ENCODE results near the gene ETS1.

Gene ETS1

GRCh38 chr11:128467610-128468041, 119.7 kb downstream of the ETS1 start:
- peak; percentile 88 for DNase-seq (ENCODE audit: low spot score)
- Histone ChIP-seq H3K27ac (peak overlapping the region; percentile 87 to 91), H3K4me3 (peak overlapping the region; percentile 1)
- TF ChIP-seq, protein P1, sequence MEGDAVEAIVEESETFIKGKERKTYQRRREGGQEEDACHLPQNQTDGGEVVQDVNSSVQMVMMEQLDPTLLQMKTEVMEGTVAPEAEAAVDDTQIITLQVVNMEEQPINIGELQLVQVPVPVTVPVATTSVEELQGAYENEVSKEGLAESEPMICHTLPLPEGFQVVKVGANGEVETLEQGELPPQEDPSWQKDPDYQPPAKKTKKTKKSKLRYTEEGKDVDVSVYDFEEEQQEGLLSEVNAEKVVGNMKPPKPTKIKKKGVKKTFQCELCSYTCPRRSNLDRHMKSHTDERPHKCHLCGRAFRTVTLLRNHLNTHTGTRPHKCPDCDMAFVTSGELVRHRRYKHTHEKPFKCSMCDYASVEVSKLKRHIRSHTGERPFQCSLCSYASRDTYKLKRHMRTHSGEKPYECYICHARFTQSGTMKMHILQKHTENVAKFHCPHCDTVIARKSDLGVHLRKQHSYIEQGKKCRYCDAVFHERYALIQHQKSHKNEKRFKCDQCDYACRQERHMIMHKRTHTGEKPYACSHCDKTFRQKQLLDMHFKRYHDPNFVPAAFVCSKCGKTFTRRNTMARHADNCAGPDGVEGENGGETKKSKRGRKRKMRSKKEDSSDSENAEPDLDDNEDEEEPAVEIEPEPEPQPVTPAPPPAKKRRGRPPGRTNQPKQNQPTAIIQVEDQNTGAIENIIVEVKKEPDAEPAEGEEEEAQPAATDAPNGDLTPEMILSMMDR (IDR thresholded peaks at IDR 0.05), result no peak

DNA sequence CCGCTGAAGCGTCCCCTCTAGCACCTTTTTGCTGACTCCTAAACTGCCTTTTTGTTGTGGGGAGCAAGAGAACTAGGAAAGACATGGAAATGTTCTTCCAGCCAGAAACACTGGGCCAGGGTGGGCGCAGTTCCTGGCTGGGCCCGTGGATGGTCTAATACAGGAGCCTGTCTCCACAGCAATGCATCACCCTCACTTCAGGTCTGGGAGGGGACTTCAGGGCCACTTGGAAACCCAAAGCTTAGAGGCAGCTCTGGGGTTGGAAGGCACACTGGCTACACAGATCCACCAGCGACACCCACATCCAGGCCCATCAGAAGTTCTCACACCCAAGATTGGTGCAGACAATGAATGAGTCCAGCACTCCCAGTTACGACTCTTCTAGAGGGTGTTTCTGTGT, 120.3 kb downstream of the ETS1 start:
- H3K4me3 ChIP-seq, result no peak overlapping the region
- H3K27ac ChIP-seq, result peak overlapping the region; percentile 87 to 91
- no peak for DNase-seq (ENCODE audit: low spot score)
- TF ChIP-seq, protein P1 (IDR thresholded peaks at IDR 0.05), result no peak

DNA sequence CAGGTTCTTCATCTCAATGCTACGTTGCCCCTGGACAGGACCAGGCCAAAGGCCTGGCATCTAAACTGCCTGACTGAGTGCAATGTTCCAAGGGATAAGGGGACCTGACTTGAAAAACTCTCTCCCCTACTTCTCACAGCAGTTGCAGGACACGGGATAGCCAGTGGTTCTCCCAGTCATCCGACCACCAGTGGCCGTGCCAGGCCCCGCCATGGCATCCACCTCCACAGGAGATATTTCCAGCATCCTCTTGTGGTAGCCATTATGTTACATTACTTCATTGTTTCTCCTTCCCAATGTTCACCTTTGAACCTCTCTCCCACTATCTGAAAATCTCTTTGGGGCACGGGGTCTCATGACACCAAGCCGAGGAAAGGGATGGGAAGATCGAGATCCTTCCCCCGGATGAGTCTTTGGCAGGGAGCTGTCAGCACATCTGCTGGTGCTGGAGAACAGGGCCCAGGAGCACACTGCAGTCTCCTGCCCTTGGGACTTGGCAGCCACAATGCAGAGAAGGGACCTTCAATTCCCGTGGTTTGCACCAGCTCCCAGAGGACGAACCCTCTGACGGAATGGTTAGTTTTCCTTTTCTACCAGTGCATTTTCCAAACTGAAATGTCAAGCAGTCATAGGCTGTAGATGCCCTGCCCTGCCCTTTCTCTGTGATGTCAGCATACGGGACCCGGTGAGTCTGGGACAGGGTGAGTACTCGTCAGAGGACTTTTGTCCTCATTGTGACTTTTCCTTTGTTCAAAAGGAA, 121.2 kb downstream of the ETS1 start:
- DNase-seq (ENCODE audit: low spot score), result peak; percentile 85
- Histone ChIP-seq H3K4me3 (no peak overlapping the region), H3K27ac (peak overlapping the region; percentile 87 to 91)
- TF ChIP-seq, protein P1 (IDR thresholded peaks at IDR 0.05), result no peak

GRCh38 chr11:128465531-128465930, 121.8 kb downstream of the ETS1 start:
- peak overlapping the region; percentile 87 to 91 for H3K27ac ChIP-seq
- TF ChIP-seq, protein P1 (IDR thresholded peaks at IDR 0.05), result no peak
- no peak overlapping the region for H3K4me3 ChIP-seq
- no peak for DNase-seq (ENCODE audit: low spot score)

DNA sequence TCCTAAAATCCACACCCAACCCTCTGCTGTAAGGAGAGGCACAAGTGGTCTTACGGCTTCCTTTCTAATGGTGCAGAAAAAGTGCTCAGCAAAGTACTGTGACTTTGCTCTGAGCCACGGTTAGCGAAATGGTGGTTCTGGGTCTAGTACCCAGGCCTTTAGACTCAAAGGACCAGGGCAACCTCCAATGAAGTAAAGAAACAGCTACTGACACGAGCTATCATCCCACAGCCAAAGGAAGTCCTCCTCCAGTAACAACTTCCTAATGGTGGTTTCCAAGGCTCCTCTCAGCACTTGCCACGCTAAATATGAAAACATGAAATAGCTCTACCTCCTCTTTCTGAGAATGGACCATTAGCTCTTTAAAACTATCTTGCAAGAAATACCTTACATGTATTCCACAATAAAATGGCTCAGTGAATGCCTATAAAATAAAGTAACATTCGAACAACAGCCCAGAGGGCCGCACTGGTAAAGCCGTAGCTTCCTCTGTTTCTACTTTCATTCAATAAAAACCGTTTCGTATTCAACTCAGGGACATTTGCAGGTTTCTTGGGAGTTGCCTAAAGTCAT, 122.4 kb downstream of the ETS1 start:
- no peak overlapping the region for H3K4me3 ChIP-seq
- H3K27ac ChIP-seq, result peak overlapping the region; percentile 87 to 91
- TF ChIP-seq, protein P1 (IDR thresholded peaks at IDR 0.05), result no peak
- no peak for DNase-seq (ENCODE audit: low spot score)

DNA sequence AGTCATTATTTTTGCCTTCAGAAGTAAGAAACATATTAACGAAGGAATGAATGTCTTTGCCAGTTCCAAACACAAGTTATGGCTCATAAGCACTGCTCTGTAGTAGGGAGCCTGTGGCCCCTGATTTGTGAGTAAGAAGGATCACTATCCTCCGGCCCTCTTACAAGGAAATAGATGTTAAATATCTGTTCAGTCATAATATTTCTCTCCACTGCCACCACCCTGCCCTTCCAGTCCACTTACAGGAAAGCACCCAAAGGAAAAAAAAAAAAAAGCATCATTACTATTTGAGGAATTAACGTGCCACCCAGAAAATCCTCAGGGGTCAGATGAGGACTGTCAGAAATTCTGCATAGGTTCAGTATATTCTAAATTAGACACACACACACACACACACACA, 123.4 kb downstream of the ETS1 start:
- no peak for DNase-seq (ENCODE audit: low spot score)
- TF ChIP-seq, protein P1 (IDR thresholded peaks at IDR 0.05), result no peak
- no peak overlapping the region for H3K4me3 ChIP-seq
- H3K27ac ChIP-seq, result peak overlapping the region; percentile 65 to 87

DNA sequence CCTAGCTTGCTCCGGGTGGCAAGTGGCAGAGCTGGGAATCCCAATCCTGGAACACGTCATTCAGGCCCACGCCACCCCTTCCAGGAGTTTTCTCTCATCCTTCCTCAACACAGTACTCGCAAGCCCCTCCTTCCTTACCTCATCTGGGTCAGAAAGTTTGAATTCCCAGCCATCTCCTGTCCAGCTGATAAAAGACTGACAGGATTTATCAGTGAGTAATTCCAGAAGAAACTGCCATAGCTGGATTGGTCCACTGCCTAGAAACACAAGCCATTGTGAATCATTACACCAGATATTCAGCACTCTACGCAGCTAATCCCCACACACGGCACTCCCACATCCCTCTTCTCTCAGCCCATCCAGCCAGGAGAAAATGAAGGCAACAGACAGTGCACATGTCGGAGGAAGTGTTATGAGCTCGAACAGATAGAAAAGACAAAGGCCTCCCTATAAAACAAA, 124.0 kb downstream of the ETS1 start:
- TF ChIP-seq, protein P1 (IDR thresholded peaks at IDR 0.05), result no peak
- peak overlapping the region; percentile 65 to 87 for H3K27ac ChIP-seq
- peak; percentile 81 for DNase-seq (ENCODE audit: low spot score)
- no peak overlapping the region for H3K4me3 ChIP-seq

All from coronary artery (tissue), 2 donors.